ENCODE measurements around the gene VANGL2. TPM values are rescaled to one million over a fixed set of nuclear protein-coding genes. Genes with fewer than 3 reads are reported as not detected.

Gene VANGL2
- total RNA-seq, 2 experiments from 2014 or later, result 0.04 TPM; not detected in 1

- peak overlapping the region; percentile 58 for H3K4me3 Mint-ChIP-seq
- no peaks in the 10 kb centered on the region for H3K27me3 Mint-ChIP-seq
- no peak for DNase-seq
- H3K4me1 Mint-ChIP-seq, result peaks cover 49% of the 10 kb centered on the region
- H3K36me3 Mint-ChIP-seq (ENCODE audit: low read depth), result peaks cover 6% of the 10 kb centered on the region
- ChIA-PET POLR2A (interaction anchor here (0.6 kb wide), 2 partner anchors 14 to 45 kb away, joined by 3 read pairs; no protein-coding TSS in a partner anchor), CTCF (interaction anchor here (0.6 to 1.4 kb wide), 2 partner anchors 9 to 14 kb away, joined by 3 to 5 read pairs; no protein-coding TSS in a partner anchor)
- peaks cover 2% of the 10 kb centered on the region for H3K9me3 Mint-ChIP-seq
- peak overlapping the region; percentile 94 for H3K27ac Mint-ChIP-seq
These were observed 60.4 kb downstream of the VANGL2 start for GRCh38 chr1:160460683-160461287.

DNA sequence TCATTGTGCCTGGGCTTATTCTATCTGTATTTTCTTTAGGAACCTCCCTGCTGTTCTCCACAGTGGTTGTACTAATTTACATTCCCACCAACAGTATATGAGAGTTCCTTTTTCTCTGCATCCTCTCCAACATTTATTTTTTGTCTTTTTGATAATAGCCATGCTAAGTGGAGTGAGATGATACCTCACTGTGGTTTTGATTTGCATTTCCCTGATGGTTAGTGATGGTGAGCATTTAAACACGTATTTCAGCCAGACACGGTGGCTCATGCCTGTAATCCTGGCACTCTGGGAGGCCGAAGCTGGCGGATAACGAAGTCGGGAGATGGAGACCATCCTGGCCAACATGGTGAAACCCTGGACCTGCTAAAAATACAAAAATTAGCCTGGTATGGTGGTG, 64.8 kb downstream of the VANGL2 start:
- H3K27me3 Mint-ChIP-seq, result no peaks in the 10 kb centered on the region
- H3K4me1 Mint-ChIP-seq, result peaks cover 48% of the 10 kb centered on the region
- ChIA-PET POLR2A (no interaction called here), CTCF (interaction anchor here (1.0 to 1.6 kb wide), 3 partner anchors 9 to 20 kb away, joined by 3 to 5 read pairs (median 4); no protein-coding TSS in a partner anchor)
- no peak for DNase-seq
- no peak overlapping the region for H3K4me3 Mint-ChIP-seq
- peaks cover 8% of the 10 kb centered on the region for H3K36me3 Mint-ChIP-seq (ENCODE audit: low read depth)
- H3K27ac Mint-ChIP-seq, result no peak overlapping the region
- H3K9me3 Mint-ChIP-seq, result peaks cover 12% of the 10 kb centered on the region

DNA sequence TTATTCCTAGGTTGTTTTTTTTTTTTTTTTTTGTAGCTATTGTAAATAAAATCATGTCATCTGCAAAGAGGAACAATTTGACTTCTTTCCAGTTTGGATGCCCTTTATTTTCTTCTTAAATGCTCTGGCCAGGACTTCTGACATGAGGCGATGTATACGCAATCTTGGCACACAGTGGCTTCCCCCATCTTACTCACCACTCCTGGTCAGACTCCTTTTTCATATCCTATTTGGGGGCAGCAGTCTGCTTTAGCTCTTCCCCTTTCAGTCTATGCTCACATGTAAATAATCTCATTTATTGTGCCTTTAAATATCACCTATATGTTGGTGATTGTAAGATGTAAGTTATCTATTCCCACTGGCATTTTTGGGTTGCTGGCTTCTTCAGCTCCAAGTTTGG, 66.6 kb downstream of the VANGL2 start:
- ChIA-PET POLR2A (no interaction called here), CTCF (interaction anchor here (0.8 to 1.6 kb wide), 2 partner anchors 15 to 56 kb away, joined by 3 to 6 read pairs; partner anchors contain the start of gene SLAMF6)
- Mint-ChIP-seq H3K27ac (no peak overlapping the region), H3K9me3 (peaks cover 13% of the 10 kb centered on the region), H3K27me3 (no peaks in the 10 kb centered on the region), H3K4me3 (no peak overlapping the region), H3K36me3 (ENCODE audit: low read depth) (peaks cover 8% of the 10 kb centered on the region), H3K4me1 (peaks cover 35% of the 10 kb centered on the region)
- DNase-seq, result no peak

DNA sequence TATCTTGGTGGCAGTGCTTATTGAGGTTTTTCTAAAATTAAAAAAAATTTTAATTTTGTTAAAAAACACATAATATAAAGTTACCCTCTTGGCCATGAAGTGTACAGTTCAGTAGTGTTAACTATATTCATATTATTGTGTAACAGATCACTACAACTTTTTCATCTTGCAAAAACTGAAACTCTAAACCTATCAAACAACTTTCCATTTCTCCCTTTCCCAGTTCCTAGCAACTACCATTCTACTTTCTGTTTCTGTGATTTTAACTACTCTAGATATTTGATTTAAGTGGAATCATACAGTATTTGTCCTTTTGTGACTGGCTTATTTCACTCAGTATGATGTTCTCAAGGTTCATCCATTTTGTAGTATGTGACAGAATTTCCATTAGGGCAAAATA, 67.2 kb downstream of the VANGL2 start:
- ChIA-PET POLR2A (no interaction called here), CTCF (interaction anchor here (1.0 to 3.9 kb wide), 3 partner anchors 11 to 73 kb away, joined by 3 to 32 read pairs (median 9); no protein-coding TSS in a partner anchor)
- H3K4me3 Mint-ChIP-seq, result no peak overlapping the region
- H3K4me1 Mint-ChIP-seq, result peaks cover 35% of the 10 kb centered on the region
- H3K9me3 Mint-ChIP-seq, result peaks cover 13% of the 10 kb centered on the region
- H3K36me3 Mint-ChIP-seq (ENCODE audit: low read depth), result peaks cover 8% of the 10 kb centered on the region
- no peak for DNase-seq
- H3K27ac Mint-ChIP-seq, result peak overlapping the region; percentile 27
- no peaks in the 10 kb centered on the region for H3K27me3 Mint-ChIP-seq

DNA sequence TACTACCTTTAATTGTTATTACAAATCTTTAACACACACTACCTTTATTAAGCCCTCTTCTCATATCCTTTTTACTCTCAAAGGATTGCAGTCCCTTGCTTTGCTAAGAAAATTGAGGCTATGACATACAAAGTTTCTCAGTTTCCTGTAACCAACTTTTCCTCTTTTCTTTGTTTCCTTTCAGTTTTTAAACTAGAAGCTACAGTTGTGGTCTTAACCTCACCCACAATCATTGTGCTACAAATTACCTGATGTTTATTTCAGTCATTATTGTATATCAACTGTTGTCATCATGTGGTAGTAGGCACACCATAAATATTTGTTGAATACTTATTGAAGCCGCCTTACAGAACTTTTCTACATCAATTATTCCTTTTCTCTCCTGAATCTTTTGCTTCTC, 70.9 kb downstream of the VANGL2 start:
- no peak overlapping the region for H3K4me3 Mint-ChIP-seq
- DNase-seq, result peak; percentile 38
- H3K27me3 Mint-ChIP-seq, result no peaks in the 10 kb centered on the region
- ChIA-PET CTCF (interaction anchor here (0.9 to 3.9 kb wide), 5 partner anchors 10 to 73 kb away, joined by 3 to 32 read pairs (median 3); no protein-coding TSS in a partner anchor), POLR2A (no interaction called here)
- no peak overlapping the region for H3K27ac Mint-ChIP-seq
- H3K9me3 Mint-ChIP-seq, result peaks cover 8% of the 10 kb centered on the region
- H3K4me1 Mint-ChIP-seq, result peaks cover 15% of the 10 kb centered on the region
- H3K36me3 Mint-ChIP-seq (ENCODE audit: low read depth), result no peaks in the 10 kb centered on the region

DNA sequence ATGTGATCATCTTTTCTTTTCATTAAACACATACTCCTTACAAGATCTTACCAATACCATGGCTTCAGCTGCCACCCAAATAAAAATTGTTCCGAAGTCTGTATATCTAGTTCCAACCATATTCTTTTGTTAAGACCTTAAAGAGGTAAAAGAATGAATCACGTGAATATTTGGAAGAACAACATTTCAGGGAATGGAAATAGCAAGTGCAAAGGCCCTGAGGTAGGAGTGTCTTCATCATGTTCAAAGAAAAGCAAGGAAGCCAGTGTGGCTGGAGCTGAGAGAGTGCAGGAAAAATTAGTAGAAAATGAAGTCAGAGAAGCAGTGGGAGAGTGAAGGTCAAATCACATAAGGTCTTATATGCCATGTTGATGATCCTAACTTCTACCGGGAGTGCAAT, 71.7 kb downstream of the VANGL2 start:
- H3K4me3 Mint-ChIP-seq, result no peak overlapping the region
- CTCF ChIA-PET, result interaction anchor here (1.0 to 1.1 kb wide), 2 partner anchors 13 to 24 kb away, joined by 3 to 4 read pairs; no protein-coding TSS in a partner anchor
- H3K36me3 Mint-ChIP-seq (ENCODE audit: low read depth), result no peaks in the 10 kb centered on the region
- POLR2A ChIA-PET, result no interaction called here
- H3K4me1 Mint-ChIP-seq, result peaks cover 6% of the 10 kb centered on the region
- no peak overlapping the region for H3K27ac Mint-ChIP-seq
- no peak for DNase-seq
- no peaks in the 10 kb centered on the region for H3K27me3 Mint-ChIP-seq
- peaks cover 8% of the 10 kb centered on the region for H3K9me3 Mint-ChIP-seq

- CTCF ChIA-PET, result interaction anchor here (0.6 to 1.7 kb wide), 7 partner anchors 9 to 170 kb away, joined by 3 to 7 read pairs (median 4); no protein-coding TSS in a partner anchor
- H3K4me3 Mint-ChIP-seq, result no peak overlapping the region
- DNase-seq, result no peak
- peaks cover 10% of the 10 kb centered on the region for H3K9me3 Mint-ChIP-seq
- no peaks in the 10 kb centered on the region for H3K4me1 Mint-ChIP-seq
- POLR2A ChIA-PET, result interaction anchor here (0.5 to 0.7 kb wide), 2 partner anchors 14 to 31 kb away, joined by 3 read pairs; no protein-coding TSS in a partner anchor
- no peaks in the 10 kb centered on the region for H3K27me3 Mint-ChIP-seq
- H3K36me3 Mint-ChIP-seq (ENCODE audit: low read depth), result peaks cover 4% of the 10 kb centered on the region
- no peak overlapping the region for H3K27ac Mint-ChIP-seq
These were observed 74.3 kb downstream of the VANGL2 start for GRCh38 chr1:160474392-160475242.

Other genes with a start within 250 kb of the VANGL2 start
- not detected for gene ATP1A4, start 249.0 kb upstream of the VANGL2 start, total RNA-seq
- gene CASQ1, start 210.0 kb upstream of the VANGL2 start, total RNA-seq, result not detected
- 10 to 100 TPM; 29.3 to 32.5 TPM for gene PEA15, start 195.2 kb upstream of the VANGL2 start, total RNA-seq
- 100 to 1,000 TPM; 112 to 117 TPM for gene DCAF8, start 138.0 kb upstream of the VANGL2 start, total RNA-seq
- gene PEX19, start 115.4 kb upstream of the VANGL2 start, total RNA-seq, result 10 to 100 TPM; 48.8 to 49.8 TPM
- gene COPA, start 57.3 kb upstream of the VANGL2 start, total RNA-seq, result 100 to 1,000 TPM; 122 TPM
- gene NCSTN, start 57.2 kb upstream of the VANGL2 start, total RNA-seq, result 10 to 100 TPM; 72.3 to 75.5 TPM
- gene NHLH1, start 33.5 kb upstream of the VANGL2 start, total RNA-seq, result under 1 TPM; 0.10 to 0.25 TPM
- 10 to 100 TPM; 25.1 to 33.7 TPM for gene SLAMF6, start 122.7 kb downstream of the VANGL2 start, total RNA-seq
- 10 to 100 TPM; 14.7 to 16.2 TPM for gene CD84, start 178.9 kb downstream of the VANGL2 start, total RNA-seq
- gene SLAMF1, start 246.5 kb downstream of the VANGL2 start, total RNA-seq, result 10 to 100 TPM; 70.4 to 70.6 TPM